GM21528 (cell line): ENCODE data around the gene CCR5.

Source experiments
- ATAC-seq: cut with Tn5 transposase; IDR thresholded peaks from one replicate; pipeline ENCODE4 v1.9.1; 2021; ENCODE audit warnings: mild to moderate bottlenecking, moderate library complexity; ENCODE audit not compliant: unreplicated experiment, low FRiP score

CCR5 gene

DNA sequence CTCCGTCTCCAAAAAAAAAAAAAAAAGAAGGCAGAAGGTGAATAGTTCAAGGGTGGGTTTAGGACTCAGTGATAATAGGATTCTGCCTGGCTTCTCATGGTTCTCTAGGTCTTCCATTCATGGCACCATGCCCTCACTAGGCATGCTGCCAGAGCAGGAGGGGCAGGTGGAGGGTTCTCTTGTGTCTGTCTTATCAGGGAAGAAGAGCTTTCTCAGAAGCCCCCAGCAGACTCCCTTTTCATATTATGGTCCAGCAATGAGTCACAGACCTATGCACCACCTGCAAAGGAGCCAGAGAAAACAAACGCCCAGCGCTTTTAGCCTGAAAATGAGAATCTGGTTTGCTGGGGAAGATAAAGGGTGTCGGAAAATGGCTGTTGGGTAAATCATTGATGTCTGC is 13.8 kb upstream of the CCR5 start:
- ATAC-seq, result no peak

DNA sequence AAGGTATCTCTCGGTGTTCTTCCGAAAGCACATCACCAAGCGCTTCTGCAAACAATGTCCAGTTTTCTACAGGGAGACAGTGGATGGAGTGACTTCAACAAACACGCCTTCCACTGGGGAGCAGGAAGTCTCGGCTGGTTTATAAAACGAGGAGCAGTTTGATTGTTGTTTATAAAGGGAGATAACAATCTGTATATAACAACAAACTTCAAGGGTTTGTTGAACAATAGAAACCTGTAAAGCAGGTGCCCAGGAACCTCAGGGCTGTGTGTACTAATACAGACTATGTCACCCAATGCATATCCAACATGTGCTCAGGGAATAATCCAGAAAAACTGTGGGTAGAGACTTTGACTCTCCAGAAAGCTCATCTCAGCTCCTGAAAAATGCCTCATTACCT is 12.3 kb upstream of the CCR5 start:
- no peak for ATAC-seq

DNA sequence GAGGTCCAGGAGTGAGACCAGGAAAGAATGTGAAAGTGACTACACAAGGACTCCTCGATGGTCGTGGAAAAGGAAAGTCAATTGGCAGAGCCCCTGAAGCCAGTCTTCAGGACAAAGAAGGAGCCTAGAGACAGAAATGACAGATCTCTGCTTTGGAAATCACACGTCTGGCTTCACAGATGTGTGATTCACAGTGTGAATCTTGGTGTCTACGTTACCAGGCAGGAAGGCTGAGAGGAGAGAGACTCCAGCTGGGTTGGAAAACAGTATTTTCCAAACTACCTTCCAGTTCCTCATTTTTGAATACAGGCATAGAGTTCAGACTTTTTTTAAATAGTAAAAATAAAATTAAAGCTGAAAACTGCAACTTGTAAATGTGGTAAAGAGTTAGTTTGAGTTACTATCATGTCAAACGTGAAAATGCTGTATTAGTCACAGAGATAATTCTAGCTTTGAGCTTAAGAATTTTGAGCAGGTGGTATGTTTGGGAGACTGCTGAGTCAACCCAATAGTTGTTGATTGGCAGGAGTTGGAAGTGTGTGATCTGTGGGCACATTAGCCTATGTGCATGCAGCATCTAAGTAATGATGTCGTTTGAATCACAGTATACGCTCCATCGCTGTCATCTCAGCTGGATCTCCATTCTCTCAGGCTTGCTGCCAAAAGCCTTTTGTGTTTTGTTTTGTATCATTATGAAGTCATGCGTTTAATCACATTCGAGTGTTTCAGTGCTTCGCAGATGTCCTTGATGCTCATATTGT is 10.8 kb upstream of the CCR5 start:
- no peak for ATAC-seq

DNA sequence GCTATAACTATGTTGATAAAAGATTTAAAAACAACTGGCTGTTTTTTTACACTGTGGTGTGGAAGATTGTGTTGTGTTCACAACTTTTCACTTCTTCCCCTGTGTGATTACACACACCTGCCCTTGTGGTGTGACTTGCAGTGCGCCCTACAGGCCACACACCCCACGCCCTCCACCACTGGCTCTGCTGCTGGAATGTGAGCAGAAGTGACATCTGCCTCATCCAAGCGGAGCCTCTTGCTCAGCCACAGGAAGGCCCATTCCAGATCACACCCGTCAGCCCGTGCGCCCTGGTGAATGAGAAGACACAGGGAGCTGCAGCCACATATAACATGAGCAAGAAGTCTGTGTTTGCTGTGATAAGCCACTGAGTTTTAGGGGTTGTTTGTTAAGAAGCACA is 9.8 kb upstream of the CCR5 start:
- ATAC-seq, result no peak

DNA sequence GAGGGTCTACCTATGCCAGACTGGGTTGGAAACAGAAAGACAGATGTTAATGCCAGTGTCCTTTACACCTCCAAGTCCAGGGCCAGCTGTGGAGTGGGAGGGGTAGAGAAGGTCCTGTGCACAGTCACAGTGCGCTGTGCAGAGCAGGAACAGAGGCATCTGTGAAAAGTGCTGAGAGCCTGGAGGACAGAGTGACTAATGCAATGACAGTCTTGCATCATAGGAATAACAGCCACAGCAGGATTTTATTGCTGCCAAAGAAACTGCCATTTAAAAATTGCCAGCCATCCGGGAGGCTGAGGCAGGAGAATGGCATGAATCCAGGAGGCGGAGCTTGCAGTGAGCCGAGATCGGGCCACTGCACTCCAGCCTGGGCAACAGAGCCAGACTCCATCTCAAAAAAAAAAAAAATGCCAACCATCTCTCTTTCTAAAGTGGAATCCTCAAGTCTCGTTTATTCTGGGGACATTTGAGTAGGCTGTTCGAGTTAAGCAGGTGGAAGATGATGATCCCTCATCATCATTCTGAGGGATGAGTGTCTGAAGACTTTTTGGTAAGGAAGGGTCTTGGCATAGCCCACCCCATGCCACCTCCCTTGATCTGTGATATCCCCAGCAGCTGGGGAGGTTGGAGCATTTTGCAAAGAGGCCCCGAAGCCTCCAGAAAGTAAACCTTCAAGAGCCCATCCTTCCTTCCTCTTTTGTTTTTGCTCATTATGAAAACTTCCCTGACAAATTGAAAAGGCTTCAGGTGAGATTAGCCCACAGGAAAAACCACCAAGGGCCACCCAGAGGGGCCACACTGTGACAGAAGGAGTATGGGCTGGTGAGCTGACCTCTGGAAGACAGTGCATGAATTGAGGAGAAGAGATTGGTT is 9.1 kb upstream of the CCR5 start:
- ATAC-seq, result no peak

DNA sequence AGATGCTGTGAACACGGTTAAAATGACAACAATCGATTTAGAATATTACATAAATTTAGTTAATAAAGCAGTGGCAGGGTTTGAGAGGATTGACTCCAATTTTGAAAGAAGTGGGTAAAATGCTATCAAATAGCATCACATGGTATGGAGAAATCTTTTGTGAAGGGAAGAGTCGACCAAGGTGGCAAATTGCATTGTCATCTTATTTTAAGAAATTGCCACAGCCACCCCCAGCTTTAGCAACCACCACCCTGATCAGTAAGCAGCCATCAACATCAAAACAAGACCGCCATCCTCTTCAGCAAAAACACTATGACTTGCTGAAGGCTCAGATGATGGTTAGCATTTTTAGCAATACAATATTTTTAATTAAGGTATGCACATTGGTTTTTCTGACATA is 5.7 kb upstream of the CCR5 start:
- ATAC-seq, result no peak

DNA sequence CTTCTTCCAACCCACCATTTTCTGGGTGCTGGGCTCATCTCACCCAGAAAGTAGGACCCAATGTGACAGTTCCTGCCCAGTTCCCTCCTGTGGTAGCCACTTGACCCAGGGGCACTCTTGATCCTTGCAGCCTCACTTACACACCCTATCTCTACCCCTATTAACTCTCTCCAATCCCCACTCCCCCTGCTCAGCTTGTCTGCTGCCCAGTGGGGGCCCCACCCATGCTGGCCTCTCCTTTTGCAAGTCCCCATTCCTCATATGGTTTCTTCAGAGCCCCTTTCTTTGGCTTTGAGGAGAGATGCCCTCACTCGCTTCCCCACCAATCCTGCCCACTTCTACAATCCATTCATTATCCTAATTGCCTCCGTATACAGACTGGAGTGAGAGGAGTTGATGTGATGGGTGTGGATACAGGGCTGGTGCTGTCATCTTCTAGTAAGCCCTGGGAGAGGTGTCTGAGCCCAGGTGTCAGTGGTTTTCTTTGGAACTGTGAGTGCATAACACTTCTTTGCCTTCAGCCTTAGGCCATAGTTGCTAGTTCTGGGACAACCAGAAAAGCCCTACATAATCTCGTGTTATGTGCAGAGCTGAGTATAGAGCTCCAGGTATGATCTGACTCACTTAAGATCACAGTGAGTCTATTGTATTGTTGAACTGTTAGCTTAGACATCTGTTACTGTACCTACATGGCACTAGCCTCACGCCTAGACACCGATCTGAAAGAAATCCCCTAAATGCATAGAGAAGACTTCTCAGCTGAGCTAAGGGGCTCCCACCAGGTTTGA is 4.8 kb upstream of the CCR5 start:
- no peak for ATAC-seq

DNA sequence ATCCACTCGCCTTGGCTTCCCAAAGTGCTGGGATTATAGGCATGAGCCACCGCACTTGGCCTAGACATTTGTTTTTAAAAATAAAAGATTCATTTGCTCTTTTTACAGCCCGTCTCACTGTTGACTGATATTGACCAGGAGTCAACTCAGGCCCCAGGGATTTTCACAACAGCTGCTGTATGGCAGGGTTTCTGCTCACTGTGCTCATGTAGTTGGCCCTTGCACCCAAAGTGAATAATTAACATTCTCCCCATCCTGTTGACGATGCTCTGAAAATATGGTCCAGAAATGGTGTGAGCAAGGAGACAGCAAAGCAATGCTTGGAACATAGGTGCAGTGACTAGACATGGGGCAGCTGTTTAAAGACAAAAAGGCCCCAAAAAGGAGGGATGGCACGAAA is 2.9 kb upstream of the CCR5 start:
- ATAC-seq, result no peak

DNA sequence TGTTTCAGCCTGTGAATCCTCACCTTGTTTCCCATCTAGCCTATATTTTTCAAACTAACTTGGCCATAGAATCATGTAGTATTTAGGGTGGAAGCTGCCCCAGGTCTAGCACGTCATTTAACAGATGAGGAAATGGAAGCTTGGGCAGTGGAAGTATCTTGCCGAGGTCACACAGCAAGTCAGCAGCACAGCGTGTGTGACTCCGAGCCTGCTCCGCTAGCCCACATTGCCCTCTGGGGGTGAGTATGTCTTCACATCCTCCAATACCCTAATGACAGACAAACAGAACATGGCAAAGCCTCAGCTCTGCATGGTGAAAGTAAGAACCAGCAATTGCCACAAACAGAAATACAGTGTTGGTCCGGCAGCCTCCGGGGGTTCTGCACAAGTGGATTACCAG is 2.2 kb upstream of the CCR5 start:
- no peak for ATAC-seq

DNA sequence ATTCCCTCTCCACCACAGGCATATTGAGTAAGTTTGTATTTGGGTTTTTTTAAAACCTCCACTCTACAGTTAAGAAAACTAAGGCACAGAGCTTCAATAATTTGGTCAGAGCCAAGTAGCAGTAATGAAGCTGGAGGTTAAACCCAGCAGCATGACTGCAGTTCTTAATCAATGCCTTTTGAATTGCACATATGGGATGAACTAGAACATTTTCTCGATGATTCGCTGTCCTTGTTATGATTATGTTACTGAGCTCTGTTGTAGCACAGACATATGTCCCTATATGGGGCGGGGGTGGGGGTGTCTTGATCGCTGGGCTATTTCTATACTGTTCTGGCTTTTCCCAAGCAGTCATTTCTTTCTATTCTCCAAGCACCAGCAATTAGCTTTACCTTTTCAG is 1.6 kb upstream of the CCR5 start:
- ATAC-seq, result no peak

DNA sequence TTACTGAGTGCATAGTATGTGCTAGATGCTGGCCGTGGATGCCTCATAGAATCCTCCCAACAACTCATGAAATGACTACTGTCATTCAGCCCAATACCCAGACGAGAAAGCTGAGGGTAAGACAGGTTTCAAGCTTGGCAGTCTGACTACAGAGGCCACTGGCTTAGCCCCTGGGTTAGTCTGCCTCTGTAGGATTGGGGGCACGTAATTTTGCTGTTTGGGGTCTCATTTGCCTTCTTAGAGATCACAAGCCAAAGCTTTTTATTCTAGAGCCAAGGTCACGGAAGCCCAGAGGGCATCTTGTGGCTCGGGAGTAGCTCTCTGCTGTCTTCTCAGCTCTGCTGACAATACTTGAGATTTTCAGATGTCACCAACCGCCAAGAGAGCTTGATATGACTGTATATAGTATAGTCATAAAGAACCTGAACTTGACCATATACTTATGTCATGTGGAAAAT is 1.0 kb upstream of the CCR5 start:
- peak; percentile 54 for ATAC-seq

DNA sequence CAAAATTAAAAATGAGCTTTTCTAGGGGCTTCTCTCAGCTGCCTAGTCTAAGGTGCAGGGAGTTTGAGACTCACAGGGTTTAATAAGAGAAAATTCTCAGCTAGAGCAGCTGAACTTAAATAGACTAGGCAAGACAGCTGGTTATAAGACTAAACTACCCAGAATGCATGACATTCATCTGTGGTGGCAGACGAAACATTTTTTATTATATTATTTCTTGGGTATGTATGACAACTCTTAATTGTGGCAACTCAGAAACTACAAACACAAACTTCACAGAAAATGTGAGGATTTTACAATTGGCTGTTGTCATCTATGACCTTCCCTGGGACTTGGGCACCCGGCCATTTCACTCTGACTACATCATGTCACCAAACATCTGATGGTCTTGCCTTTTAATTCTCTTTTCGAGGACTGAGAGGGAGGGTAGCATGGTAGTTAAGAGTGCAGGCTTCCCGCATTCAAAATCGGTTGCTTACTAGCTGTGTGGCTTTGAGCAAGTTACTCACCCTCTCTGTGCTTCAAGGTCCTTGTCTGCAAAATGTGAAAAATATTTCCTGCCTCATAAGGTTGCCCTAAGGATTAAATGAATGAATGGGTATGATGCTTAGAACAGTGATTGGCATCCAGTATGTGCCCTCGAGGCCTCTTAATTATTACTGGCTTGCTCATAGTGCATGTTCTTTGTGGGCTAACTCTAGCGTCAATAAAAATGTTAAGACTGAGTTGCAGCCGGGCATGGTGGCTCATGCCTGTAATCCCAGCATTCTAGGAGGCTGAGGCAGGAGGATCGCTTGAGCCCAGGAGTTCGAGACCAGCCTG is 984 bp downstream of the CCR5 start:
- ATAC-seq, result no peak

DNA sequence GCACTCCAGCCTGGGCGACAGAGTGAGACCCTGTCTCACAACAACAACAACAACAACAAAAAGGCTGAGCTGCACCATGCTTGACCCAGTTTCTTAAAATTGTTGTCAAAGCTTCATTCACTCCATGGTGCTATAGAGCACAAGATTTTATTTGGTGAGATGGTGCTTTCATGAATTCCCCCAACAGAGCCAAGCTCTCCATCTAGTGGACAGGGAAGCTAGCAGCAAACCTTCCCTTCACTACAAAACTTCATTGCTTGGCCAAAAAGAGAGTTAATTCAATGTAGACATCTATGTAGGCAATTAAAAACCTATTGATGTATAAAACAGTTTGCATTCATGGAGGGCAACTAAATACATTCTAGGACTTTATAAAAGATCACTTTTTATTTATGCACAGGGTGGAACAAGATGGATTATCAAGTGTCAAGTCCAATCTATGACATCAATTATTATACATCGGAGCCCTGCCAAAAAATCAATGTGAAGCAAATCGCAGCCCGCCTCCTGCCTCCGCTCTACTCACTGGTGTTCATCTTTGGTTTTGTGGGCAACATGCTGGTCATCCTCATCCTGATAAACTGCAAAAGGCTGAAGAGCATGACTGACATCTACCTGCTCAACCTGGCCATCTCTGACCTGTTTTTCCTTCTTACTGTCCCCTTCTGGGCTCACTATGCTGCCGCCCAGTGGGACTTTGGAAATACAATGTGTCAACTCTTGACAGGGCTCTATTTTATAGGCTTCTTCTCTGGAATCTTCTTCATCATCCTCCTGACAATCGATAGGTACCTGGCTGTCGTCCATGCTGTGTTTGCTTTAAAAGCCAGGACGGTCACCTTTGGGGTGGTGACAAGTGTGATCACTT is 2.0 kb downstream of the CCR5 start:
- no peak for ATAC-seq

DNA sequence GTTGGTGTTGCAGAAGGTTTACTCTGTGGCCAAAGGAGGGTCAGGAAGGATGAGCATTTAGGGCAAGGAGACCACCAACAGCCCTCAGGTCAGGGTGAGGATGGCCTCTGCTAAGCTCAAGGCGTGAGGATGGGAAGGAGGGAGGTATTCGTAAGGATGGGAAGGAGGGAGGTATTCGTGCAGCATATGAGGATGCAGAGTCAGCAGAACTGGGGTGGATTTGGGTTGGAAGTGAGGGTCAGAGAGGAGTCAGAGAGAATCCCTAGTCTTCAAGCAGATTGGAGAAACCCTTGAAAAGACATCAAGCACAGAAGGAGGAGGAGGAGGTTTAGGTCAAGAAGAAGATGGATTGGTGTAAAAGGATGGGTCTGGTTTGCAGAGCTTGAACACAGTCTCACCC is 4.0 kb downstream of the CCR5 start:
- ATAC-seq, result no peak

DNA sequence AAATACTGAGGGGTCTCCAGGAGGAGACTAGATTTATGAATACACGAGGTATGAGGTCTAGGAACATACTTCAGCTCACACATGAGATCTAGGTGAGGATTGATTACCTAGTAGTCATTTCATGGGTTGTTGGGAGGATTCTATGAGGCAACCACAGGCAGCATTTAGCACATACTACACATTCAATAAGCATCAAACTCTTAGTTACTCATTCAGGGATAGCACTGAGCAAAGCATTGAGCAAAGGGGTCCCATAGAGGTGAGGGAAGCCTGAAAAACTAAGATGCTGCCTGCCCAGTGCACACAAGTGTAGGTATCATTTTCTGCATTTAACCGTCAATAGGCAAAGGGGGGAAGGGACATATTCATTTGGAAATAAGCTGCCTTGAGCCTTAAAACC is 4.5 kb downstream of the CCR5 start:
- ATAC-seq, result no peak

DNA sequence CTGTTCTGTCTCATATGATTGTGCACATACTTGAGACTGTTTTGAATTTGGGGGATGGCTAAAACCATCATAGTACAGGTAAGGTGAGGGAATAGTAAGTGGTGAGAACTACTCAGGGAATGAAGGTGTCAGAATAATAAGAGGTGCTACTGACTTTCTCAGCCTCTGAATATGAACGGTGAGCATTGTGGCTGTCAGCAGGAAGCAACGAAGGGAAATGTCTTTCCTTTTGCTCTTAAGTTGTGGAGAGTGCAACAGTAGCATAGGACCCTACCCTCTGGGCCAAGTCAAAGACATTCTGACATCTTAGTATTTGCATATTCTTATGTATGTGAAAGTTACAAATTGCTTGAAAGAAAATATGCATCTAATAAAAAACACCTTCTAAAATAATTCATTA is 5.1 kb downstream of the CCR5 start:
- ATAC-seq, result no peak

DNA sequence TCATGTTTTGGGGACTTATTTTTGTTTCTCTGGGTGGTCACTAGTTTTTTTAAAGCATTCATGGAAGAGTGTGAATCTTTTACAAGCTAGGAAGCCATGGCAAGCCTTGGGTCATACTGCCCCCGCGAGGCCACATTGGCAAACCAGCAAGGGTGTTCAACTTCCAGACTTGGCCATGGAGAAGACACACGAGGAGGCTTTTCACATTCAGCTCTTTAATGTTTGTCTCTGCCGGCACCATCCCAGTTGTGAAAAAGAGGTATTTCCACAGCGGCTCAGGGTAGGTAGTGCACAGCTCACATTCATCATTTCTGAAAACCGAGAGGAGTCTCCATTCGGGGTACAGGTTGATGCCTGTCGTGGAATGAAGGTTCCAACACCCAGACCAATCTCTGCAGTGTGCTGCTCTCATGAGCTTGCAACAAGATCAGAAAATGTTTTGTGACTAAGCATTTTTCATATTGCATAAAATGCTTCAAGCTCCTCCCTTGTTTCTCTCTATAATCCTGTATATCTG is 7.7 kb downstream of the CCR5 start:
- ATAC-seq, result no peak

DNA sequence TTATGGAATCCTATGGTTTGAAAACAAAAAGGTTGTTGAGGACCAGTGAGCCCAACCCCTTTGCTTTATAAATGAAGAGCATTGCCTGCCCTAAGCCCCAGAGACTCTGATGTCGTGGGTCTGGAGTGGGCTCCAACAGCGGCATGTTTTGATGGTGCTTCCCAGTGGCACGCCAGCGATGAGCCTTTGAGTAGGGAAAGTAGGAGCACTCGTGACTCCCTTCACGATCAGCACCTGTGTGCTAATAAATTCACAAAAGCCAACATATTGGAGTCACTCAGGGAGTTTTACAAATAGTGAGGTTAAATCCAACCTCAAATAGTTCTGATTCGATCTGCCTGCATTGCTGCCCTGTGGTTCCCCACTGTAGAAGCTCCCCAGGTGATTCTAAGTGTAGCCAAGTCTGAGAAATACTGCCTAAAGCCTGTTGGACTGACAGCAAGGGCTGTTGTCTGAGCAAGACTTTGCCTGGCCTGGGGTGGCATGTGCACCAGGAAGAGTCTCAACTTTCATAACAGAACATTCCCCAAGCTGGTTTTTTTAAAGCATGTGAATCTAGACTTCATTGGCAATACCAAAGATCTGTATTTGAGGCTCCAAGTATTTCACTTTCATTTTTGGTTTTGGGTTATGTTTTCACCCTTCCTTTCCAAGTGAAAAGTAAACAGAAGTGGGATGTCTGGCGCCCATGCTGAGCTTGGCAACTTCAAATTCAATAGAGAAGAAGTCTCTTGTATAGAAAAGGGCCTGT is 9.9 kb downstream of the CCR5 start:
- no peak for ATAC-seq
